Measurements from ENCODE around the gene LHX5. TPM values are rescaled to one million over a fixed set of nuclear protein-coding genes. Genes with fewer than 3 reads are reported as not detected.

The LHX5 gene
- total RNA-seq, 1 experiment from 2014 or later = 0.65 TPM

- no peak overlapping the region for H3K27ac ChIP-seq
- no peak for DNase-seq
- peaks cover 10% of the 10 kb centered on the region; the same call in 1 of the 2 replicates for H3F3A ChIP-seq (ENCODE audit: insufficient read depth, low read depth)
- H4K20me1 ChIP-seq (ENCODE audit: insufficient read depth) = no peaks in the 10 kb centered on the region
- ChIA-PET CTCF (interaction anchor here (0.7 to 1.4 kb wide), 2 partner anchors 9 to 188 kb away, joined by 3 to 4 read pairs; no protein-coding TSS in a partner anchor), POLR2A (ENCODE audit: unreplicated experiment) (interaction anchor here (0.7 kb wide), 1 partner anchor 466 kb away, joined by 4 read pairs; no protein-coding TSS in a partner anchor)
- TF ChIP-seq, protein P1, sequence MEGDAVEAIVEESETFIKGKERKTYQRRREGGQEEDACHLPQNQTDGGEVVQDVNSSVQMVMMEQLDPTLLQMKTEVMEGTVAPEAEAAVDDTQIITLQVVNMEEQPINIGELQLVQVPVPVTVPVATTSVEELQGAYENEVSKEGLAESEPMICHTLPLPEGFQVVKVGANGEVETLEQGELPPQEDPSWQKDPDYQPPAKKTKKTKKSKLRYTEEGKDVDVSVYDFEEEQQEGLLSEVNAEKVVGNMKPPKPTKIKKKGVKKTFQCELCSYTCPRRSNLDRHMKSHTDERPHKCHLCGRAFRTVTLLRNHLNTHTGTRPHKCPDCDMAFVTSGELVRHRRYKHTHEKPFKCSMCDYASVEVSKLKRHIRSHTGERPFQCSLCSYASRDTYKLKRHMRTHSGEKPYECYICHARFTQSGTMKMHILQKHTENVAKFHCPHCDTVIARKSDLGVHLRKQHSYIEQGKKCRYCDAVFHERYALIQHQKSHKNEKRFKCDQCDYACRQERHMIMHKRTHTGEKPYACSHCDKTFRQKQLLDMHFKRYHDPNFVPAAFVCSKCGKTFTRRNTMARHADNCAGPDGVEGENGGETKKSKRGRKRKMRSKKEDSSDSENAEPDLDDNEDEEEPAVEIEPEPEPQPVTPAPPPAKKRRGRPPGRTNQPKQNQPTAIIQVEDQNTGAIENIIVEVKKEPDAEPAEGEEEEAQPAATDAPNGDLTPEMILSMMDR (conservative IDR thresholded peaks at IDR 0.05) = no peak
- no peak for TF ChIP-seq EZH2 (IDR thresholded peaks at IDR 0.05; ENCODE audit: low read depth)
- no TSS peak for BruUV-seq (replicated peaks)
- H3K4me1 ChIP-seq (replicated peaks; ENCODE audit: insufficient read depth) = no peaks in the 10 kb centered on the region
- no peaks in the 10 kb centered on the region for H3K9me3 ChIP-seq (ENCODE audit: insufficient read depth, low read depth)
- H3K27me3 ChIP-seq (ENCODE audit: insufficient read depth, low read depth) = no peaks in the 10 kb centered on the region
- no peak overlapping the region for H2AFZ ChIP-seq
- no peak overlapping the region for H3K4me3 ChIP-seq
- no peaks in the 10 kb centered on the region for H3K9me2 ChIP-seq (ENCODE audit: insufficient read depth)
- H3K79me2 ChIP-seq (ENCODE audit: low read depth) = no peaks in the 10 kb centered on the region
- no peak overlapping the region for H3K4me2 ChIP-seq
- intact Hi-C loops (cut with micrococcal nuclease; ENCODE audit: unreplicated experiment) = no loop called here
- H3K36me3 ChIP-seq (ENCODE audit: low read depth) = no peaks in the 10 kb centered on the region
Measured at GRCh38 chr12:113452458-113452857, 19.2 kb downstream of the LHX5 start.

GRCh38 chr12:113449839-113450238 is 21.8 kb downstream of the LHX5 start:
- Histone ChIP-seq H3F3A (ENCODE audit: insufficient read depth, low read depth) (peaks cover 10% of the 10 kb centered on the region; the same call in 1 of the 2 replicates), H3K36me3 (ENCODE audit: low read depth) (no peaks in the 10 kb centered on the region), H3K4me2 (no peak overlapping the region), H3K4me3 (no peak overlapping the region), H3K9me2 (ENCODE audit: insufficient read depth) (no peaks in the 10 kb centered on the region), H2AFZ (no peak overlapping the region), H3K27me3 (ENCODE audit: insufficient read depth, low read depth) (0 out of 2 replicates have a peak, but pooled peaks cover 6% of the 10 kb centered on the region), H3K79me2 (ENCODE audit: low read depth) (no peaks in the 10 kb centered on the region), H3K27ac (no peak overlapping the region), H3K4me1 (replicated peaks; ENCODE audit: insufficient read depth) (no peaks in the 10 kb centered on the region), H3K9me3 (ENCODE audit: insufficient read depth, low read depth) (no peaks in the 10 kb centered on the region), H4K20me1 (ENCODE audit: insufficient read depth) (no peaks in the 10 kb centered on the region)
- DNase-seq = no peak
- CTCF ChIA-PET = interaction anchor here (1.2 kb wide), 1 partner anchor 13 kb away, joined by 5 read pairs; no protein-coding TSS in a partner anchor
- no TSS peak for BruUV-seq (replicated peaks)
- POLR2A ChIA-PET (ENCODE audit: unreplicated experiment) = no interaction called here
- TF ChIP-seq, protein P1 (conservative IDR thresholded peaks at IDR 0.05) = no peak
- TF ChIP-seq EZH2 (IDR thresholded peaks at IDR 0.05; ENCODE audit: low read depth) = no peak
- intact Hi-C loops (cut with micrococcal nuclease; ENCODE audit: unreplicated experiment) = no loop called here

DNA sequence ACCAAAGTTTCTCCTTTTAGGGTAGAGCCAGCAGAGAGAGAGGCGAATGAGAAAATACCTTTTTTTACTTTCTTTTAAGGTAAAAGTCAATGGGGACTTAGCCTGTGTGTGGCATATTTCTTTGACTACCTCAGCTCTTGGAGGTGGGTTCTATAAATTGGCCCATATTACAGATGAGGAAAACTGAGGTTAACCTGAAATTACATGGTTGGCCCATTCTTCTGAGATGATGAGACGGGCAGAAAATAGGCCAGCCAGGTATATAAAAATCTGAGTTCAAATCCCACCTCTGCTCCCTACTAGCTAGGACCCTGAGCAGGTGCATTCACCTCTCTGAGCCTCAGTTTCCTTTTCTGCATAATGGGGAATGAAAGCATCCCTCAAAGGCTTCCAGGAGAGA is 22.4 kb downstream of the LHX5 start:
- H3K4me1 ChIP-seq (replicated peaks; ENCODE audit: insufficient read depth) = no peaks in the 10 kb centered on the region
- H3K4me2 ChIP-seq = no peak overlapping the region
- no peaks in the 10 kb centered on the region for H3K79me2 ChIP-seq (ENCODE audit: low read depth)
- BruUV-seq (replicated peaks) = no TSS peak
- no peak for DNase-seq
- no peaks in the 10 kb centered on the region for H3K36me3 ChIP-seq (ENCODE audit: low read depth)
- CTCF ChIA-PET = interaction anchor here (1.2 kb wide), 1 partner anchor 13 kb away, joined by 5 read pairs; no protein-coding TSS in a partner anchor
- H3F3A ChIP-seq (ENCODE audit: insufficient read depth, low read depth) = peaks cover 10% of the 10 kb centered on the region; the same call in 1 of the 2 replicates
- H3K27ac ChIP-seq = no peak overlapping the region
- no peak overlapping the region for H2AFZ ChIP-seq
- H3K9me2 ChIP-seq (ENCODE audit: insufficient read depth) = no peaks in the 10 kb centered on the region
- intact Hi-C loops (cut with micrococcal nuclease; ENCODE audit: unreplicated experiment) = no loop called here
- H4K20me1 ChIP-seq (ENCODE audit: insufficient read depth) = no peaks in the 10 kb centered on the region
- H3K9me3 ChIP-seq (ENCODE audit: insufficient read depth, low read depth) = no peaks in the 10 kb centered on the region
- 0 out of 2 replicates have a peak, but pooled peaks cover 6% of the 10 kb centered on the region for H3K27me3 ChIP-seq (ENCODE audit: insufficient read depth, low read depth)
- no peak overlapping the region for H3K4me3 ChIP-seq
- POLR2A ChIA-PET (ENCODE audit: unreplicated experiment) = no interaction called here
- no peak for TF ChIP-seq EZH2 (IDR thresholded peaks at IDR 0.05; ENCODE audit: low read depth)
- TF ChIP-seq, protein P1 (conservative IDR thresholded peaks at IDR 0.05) = no peak

Measured in PC-9 (cell line).